Ishikawa (cell line): ENCODE results near the gene CALM3.

Experiments used
- CEBPB ChIP-seq: IDR thresholded peaks from 2 replicates; pipeline ENCODE4 v1.6.1; 2012
- CREB1 ChIP-seq: IDR thresholded peaks from 2 replicates; pipeline ENCODE4 v1.6.1; 2012; ENCODE audit warnings: low read depth
- EGR1 ChIP-seq: IDR thresholded peaks from 2 replicates; pipeline ENCODE4 v1.6.1; 2012
- EP300 ChIP-seq: IDR thresholded peaks from 2 replicates; pipeline ENCODE4 v1.6.1; 2012; ENCODE audit warnings: borderline replicate concordance
- FOXM1 ChIP-seq: IDR thresholded peaks from 2 replicates; pipeline ENCODE4 v1.6.1; 2012; ENCODE audit warnings: low read depth, borderline replicate concordance
- NFIC ChIP-seq: IDR thresholded peaks from 2 replicates; pipeline ENCODE4 v1.6.1; 2012
- RAD21 ChIP-seq: IDR thresholded peaks from 2 replicates; pipeline ENCODE4 v1.6.1; 2012; ENCODE audit warnings: low read depth
- TAF1 ChIP-seq: IDR thresholded peaks from 2 replicates; pipeline ENCODE4 v1.6.1; 2012; ENCODE audit warnings: low read depth, mild to moderate bottlenecking
- TCF12 ChIP-seq: IDR thresholded peaks from 2 replicates; pipeline ENCODE4 v1.6.1; 2012; ENCODE audit warnings: low read depth
- TEAD4 ChIP-seq: IDR thresholded peaks from 2 replicates; pipeline ENCODE4 v1.6.1; 2012
- YY1 ChIP-seq: IDR thresholded peaks from 2 replicates; pipeline ENCODE4 v1.6.1; 2012; ENCODE audit warnings: low read depth
- ZBTB7A ChIP-seq: IDR thresholded peaks from 2 replicates; pipeline ENCODE4 v1.6.1; 2012; ENCODE audit warnings: low read depth
- TF ChIP-seq, protein P1 (sequence below): IDR thresholded peaks from 2 replicates; pipeline ENCODE4 v1.6.1; 2012
- TF ChIP-seq, protein P2 (sequence below): IDR thresholded peaks from 2 replicates; pipeline ENCODE4 v1.6.1; 2012
- TF ChIP-seq, protein P3 (sequence below): IDR thresholded peaks from 2 replicates; pipeline ENCODE4 v1.6.1; 2012; ENCODE audit warnings: low read depth, mild to moderate bottlenecking

CALM3 gene

DNA sequence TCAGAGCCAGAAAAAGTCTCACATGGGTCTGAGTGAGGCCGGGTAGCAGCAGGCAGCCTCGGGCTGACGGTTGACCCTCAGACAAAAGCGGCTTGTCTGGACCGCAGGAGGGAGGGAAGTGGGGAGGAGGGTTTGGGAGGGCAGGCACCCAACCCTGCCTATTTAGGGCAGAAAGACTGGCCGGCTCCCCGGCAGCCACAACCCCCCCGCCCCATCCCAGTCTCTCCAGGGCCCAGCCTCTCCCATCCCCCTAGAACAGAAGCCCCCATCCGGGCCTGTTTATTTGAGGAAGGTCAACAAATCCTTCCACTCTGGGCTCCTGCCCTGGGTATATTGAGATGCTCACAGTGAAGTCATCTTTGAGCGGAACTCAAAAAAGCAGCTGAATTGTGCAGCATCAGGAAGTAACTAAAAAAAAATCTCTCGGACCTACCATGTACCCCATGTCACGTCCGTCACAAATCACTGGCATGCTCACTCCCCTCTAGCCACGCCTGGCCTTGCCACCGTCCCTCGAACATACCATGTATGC is 53.6 kb downstream of the CALM3 start:
- TF ChIP-seq FOXM1 (no peak), EP300 (no peak), CEBPB (no peak), TEAD4 (no peak), CREB1 (no peak), TCF12 (no peak), YY1 (no peak), RAD21 (no peak), NFIC (no peak), ZBTB7A (no peak), EGR1 (no peak), TAF1 (no peak)
- TF ChIP-seq, protein P1, sequence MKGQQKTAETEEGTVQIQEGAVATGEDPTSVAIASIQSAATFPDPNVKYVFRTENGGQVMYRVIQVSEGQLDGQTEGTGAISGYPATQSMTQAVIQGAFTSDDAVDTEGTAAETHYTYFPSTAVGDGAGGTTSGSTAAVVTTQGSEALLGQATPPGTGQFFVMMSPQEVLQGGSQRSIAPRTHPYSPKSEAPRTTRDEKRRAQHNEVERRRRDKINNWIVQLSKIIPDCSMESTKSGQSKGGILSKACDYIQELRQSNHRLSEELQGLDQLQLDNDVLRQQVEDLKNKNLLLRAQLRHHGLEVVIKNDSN = no peak
- TF ChIP-seq, protein P2, sequence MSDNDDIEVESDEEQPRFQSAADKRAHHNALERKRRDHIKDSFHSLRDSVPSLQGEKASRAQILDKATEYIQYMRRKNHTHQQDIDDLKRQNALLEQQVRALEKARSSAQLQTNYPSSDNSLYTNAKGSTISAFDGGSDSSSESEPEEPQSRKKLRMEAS = no peak
- TF ChIP-seq, protein P3, sequence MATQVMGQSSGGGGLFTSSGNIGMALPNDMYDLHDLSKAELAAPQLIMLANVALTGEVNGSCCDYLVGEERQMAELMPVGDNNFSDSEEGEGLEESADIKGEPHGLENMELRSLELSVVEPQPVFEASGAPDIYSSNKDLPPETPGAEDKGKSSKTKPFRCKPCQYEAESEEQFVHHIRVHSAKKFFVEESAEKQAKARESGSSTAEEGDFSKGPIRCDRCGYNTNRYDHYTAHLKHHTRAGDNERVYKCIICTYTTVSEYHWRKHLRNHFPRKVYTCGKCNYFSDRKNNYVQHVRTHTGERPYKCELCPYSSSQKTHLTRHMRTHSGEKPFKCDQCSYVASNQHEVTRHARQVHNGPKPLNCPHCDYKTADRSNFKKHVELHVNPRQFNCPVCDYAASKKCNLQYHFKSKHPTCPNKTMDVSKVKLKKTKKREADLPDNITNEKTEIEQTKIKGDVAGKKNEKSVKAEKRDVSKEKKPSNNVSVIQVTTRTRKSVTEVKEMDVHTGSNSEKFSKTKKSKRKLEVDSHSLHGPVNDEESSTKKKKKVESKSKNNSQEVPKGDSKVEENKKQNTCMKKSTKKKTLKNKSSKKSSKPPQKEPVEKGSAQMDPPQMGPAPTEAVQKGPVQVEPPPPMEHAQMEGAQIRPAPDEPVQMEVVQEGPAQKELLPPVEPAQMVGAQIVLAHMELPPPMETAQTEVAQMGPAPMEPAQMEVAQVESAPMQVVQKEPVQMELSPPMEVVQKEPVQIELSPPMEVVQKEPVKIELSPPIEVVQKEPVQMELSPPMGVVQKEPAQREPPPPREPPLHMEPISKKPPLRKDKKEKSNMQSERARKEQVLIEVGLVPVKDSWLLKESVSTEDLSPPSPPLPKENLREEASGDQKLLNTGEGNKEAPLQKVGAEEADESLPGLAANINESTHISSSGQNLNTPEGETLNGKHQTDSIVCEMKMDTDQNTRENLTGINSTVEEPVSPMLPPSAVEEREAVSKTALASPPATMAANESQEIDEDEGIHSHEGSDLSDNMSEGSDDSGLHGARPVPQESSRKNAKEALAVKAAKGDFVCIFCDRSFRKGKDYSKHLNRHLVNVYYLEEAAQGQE = no peak

DNA sequence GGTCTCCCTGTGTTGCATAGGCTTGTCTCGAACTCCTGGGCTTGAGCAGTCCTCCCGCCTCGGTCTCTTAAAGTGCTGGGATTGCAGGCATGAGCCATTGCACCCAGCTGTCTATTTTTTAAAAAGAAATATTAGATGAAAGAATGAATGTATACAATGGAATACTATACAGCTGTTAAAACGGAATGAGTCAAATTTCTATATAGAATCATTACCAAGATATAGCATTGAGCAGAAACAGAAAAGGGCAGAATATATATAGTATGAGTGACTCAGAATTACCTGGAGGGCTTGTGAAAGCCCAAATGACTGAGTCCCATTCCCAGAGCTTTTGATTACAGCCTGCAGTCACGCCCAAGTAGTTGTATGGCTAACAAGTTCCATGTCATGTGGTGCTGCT is 55.4 kb downstream of the CALM3 start:
- TF ChIP-seq ZBTB7A (no peak), TEAD4 (no peak), YY1 (no peak), EP300 (no peak), RAD21 (no peak), CREB1 (no peak), TCF12 (no peak), FOXM1 (no peak), NFIC (no peak), CEBPB (no peak), EGR1 (no peak), TAF1 (no peak)
- TF ChIP-seq, protein P1 = no peak
- TF ChIP-seq, protein P2 = no peak
- TF ChIP-seq, protein P3 = no peak

DNA sequence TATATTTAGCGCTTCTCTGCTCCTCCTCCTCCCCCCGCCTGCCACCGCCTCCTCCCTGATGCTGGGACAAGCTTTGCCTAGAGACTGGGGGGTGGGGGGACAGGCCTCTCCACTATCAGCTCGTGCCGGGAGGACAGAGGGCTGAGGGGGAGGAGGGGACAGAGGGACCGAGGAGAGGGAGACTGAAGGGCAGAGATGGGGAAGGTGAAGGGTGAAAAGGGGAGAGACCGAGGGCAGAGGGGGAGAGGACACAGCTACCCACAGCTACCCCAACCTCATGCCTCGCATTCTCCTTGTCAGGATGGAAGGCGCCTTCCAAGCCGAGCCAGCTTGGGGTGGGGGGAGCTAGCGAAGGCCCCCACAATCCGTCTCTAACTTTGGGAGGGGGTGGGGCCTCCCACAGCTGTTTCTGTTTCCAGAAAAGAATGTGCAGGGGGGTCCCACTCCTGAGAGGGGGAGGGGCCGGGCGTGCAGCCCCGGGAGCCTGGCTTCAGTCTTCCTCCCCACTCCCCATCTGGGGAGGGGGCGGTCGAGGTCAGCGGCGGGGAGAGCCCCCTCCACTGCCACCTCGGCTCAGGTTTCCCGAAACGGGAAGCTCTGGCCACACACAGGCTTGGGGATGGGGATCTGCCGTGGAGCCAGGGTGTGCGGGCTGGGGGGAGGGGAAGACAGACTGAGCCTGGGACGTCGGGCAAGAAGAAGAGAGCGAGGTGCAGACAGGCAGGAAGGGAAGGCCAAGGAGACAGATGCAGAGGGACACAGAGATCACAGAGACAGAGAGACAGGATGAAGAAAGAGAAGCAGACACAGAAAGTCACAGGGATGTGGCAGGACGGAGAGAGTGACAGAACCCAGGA is 58.2 kb downstream of the CALM3 start:
- TF ChIP-seq TEAD4 = no peak
- TF ChIP-seq TCF12 = no peak
- TF ChIP-seq ZBTB7A = no peak
- no peak for TF ChIP-seq FOXM1
- no peak for TF ChIP-seq RAD21
- TF ChIP-seq CEBPB = no peak
- no peak for TF ChIP-seq EP300

DNA sequence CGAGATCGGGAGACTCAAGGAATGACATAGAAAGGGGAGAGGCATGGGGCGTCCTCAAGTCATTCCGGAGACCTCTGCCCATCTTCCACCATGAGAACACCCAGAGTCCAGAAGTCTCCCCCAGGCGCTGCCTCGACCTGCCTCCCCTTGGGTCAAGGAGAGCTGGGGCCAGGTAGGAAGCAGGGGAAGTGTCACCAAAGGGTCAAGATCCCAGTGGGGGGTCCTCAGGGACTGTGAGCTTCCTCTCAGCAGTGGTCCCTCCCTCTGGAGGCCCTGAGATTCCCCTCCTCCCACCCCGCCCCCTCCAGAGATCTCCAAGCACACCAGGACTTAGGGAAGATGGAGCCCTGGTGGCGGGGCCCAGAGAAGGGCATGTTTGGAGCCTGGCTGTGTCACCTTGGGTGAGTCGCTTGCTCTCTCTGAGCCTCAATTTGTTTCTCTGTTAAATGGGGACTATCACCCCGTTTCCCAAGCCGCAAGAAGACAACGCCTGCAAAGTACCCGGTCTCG is 58.9 kb downstream of the CALM3 start:
- TF ChIP-seq TAF1 = no peak
- TF ChIP-seq, protein P2 = no peak
